Aorta (tissue), 5 donors: ENCODE results near the gene PPP3CA. TPM values are rescaled to one million over a fixed set of nuclear protein-coding genes. Genes with fewer than 3 reads are reported as not detected.
"Not testable (repeated sequence)": the region's sequence is repeated elsewhere in the genome, so short reads cannot be mapped to it uniquely, and the experiment has no call there.

ENCODE experiments used
- ATAC-seq: fragments of 200-7000 bp; cut with Tn5 transposase; one replicate; pipeline ENCODE4 v1.9.1; 2022; ENCODE audit warnings: moderate library complexity; ENCODE audit not compliant: low FRiP score
- DNase-seq, 2 donors: peaks; one replicate each; pipeline ENCODE4 v3.0.0-alpha.2; 2020
- H3K27ac ChIP-seq, 2 donors: one replicate each; pipeline ENCODE4 v1.5.1; 2013; ENCODE audit warnings: low read length in 2 of 2, mild to moderate bottlenecking in 2 of 2, moderate library complexity in 2 of 2, control low read depth in 1 of 2, inconsistent platforms in 1 of 2, low read depth in 1 of 2
- H3K27me3 ChIP-seq, 2 donors: one replicate each; pipeline ENCODE4 v1.6.1; 2013; ENCODE audit warnings: control low read depth in 1 of 2, low read length in 1 of 2, mild to moderate bottlenecking in 1 of 2, moderate library complexity in 1 of 2; ENCODE audit not compliant: insufficient read depth in 2 of 2, control insufficient read depth in 1 of 2
- H3K36me3 ChIP-seq, 2 donors: one replicate each; pipeline ENCODE4 v1.6.1; 2013; ENCODE audit warnings: control low read depth in 1 of 2, low read length in 1 of 2, mild to moderate bottlenecking in 1 of 2; ENCODE audit not compliant: insufficient read depth in 2 of 2, control insufficient read depth in 1 of 2
- H3K4me1 ChIP-seq, 2 donors: one replicate each; pipeline ENCODE4 v1.6.1; 2013; ENCODE audit warnings: low read length in 2 of 2, control low read depth in 1 of 2, mild to moderate bottlenecking in 1 of 2, moderate library complexity in 1 of 2; ENCODE audit not compliant: insufficient read depth in 2 of 2, control insufficient read depth in 1 of 2
- H3K4me3 ChIP-seq, 2 donors: one replicate each; pipeline ENCODE4 v1.5.1; 2013; ENCODE audit warnings: low read length in 2 of 2, control low read depth in 1 of 2, mild to moderate bottlenecking in 1 of 2
- H3K9me3 ChIP-seq: one replicate; pipeline ENCODE4 v1.6.1; 2013; ENCODE audit warnings: mild to moderate bottlenecking, low read length; ENCODE audit not compliant: control insufficient read depth
- WGBS, 2 donors: extraction: QIAGEN DNeasy Blood & Tissue Kit; methylation state at CpG; one replicate each; pipeline ENCODE4 v1.1.7; 2013; 5-methylcytosine and 5-hydroxymethylcytosine counted together
- intact Hi-C, 2 donors: fragments of 100-400 bp; cut with DNase I; formaldehyde crosslinking; loops; one replicate each; pipeline versions ENCODE4 v1.14.2 to v1.15.0; 2022
- polyA plus RNA-seq, 2 donors: library from polyadenylated mRNA; stranded (reverse); fragments of 200-250 nt; gene quantifications; one replicate each; pipeline ENCODE4 v1.2.3, GENCODE V29; 2013
- total RNA-seq, 2 donors: library from RNA; stranded (reverse); fragmentation: NEBNext Ultra II Directional; extraction: Animal tissue kit (Norgen Biotek cat#: 25700); gene quantifications; one replicate each; pipeline ENCODE4 v1.2.1, GENCODE V29; 2021
- donor health status: healthy with polysubstance abuse.
- donor health status: Bipolar disorder and iron deficiency.
- donor health status: DM: no; HTN: no; CAD: no.
- donor health status: DM: no; HTN: no; CAD: no.
- donor health status: DM: yes; HTN: yes; CAD: no.

The PPP3CA gene
- total and polyA plus RNA-seq, 4 donors: 6.8 to 56.4 (median 24.7) TPM

DNA sequence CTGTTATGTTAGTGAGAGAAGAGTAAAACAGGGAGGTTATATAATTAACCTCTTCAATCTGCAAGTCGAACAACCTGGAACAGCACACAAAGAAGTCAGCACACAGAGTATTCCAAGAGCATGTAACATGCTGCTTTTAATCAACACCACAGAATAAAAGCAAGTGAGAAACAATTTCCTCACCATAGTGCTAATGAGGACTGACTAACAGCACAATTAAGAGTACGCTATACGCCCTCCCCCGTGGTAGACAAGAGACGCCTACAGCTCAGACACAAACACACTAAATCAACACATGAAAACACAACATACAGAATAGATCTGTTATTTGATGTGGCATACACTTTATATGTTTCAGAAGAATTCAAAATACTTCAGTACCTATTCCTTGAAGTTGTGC lies 103.0 kb downstream of the PPP3CA start:
- no peaks in the 10 kb centered on the region for H3K9me3 ChIP-seq
- H3K4me1 ChIP-seq: no peaks in the 10 kb centered on the region
- H3K27me3 ChIP-seq: no peaks in the 10 kb centered on the region
- no peaks in the 10 kb centered on the region for H3K36me3 ChIP-seq
- 76 to 92% methylated on average over 5 of the region's 5 CpGs for WGBS, 2 donors
- intact Hi-C loops: no loop called here
- no peak overlapping the region for H3K4me3 ChIP-seq
- ATAC-seq (no peak), DNase-seq (no peak)
- no peak overlapping the region for H3K27ac ChIP-seq

DNA sequence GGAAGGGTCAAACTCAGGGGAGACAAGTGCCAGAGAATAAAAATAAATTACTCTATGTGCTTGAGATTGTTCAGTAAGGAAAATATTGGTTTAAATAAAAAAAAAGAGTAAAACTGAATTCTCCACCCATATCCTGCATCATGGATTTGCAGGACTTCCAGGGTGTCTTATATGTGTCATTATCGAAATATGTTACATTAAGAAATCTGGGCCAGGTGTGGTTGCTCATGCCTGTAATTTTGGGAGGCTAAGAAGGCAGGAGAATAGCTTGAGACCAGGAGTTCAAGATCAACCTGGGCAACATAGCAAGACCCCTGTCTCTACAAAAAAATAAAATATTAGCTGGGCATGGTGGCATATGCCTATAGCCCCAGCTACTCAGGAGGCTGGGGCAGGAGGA lies 104.9 kb downstream of the PPP3CA start:
- intact Hi-C loops: no loop called here
- ATAC-seq (no peak), DNase-seq (no peak)
- 95 to 97% methylated on average over 1 of the region's 1 CpG for WGBS, 2 donors
- no peaks in the 10 kb centered on the region for H3K36me3 ChIP-seq
- H3K27ac ChIP-seq: no peak overlapping the region
- H3K27me3 ChIP-seq: no peaks in the 10 kb centered on the region
- no peak overlapping the region for H3K4me3 ChIP-seq
- H3K9me3 ChIP-seq: no peaks in the 10 kb centered on the region
- peaks cover 0 to 2% of the 10 kb centered on the region in 2 donors for H3K4me1 ChIP-seq

DNA sequence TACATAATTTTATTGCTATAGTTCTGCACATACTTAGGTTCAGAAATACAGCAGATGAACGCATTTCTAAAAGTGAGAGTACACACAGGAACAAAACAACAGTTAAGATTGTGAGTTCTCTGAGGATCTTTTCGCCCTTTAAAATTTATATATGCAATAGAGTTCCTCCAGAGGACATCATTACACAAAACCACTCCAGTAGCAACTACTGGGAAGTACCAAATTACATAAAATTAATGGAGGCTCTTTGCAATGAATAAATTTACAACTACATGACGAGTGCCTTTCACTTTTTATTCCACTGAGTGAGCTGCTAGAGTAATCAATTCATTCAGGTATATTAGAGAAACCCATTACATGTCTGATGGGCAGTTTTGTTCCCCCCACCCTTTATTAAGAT lies 107.2 kb downstream of the PPP3CA start:
- DNase-seq: no peak
- no peaks in the 10 kb centered on the region for H3K27me3 ChIP-seq
- H3K4me3 ChIP-seq: no peak overlapping the region
- intact Hi-C loops: no loop called here
- WGBS, 2 donors: 94 to 97% methylated on average over 3 of the region's 3 CpGs
- no peaks in the 10 kb centered on the region for H3K36me3 ChIP-seq
- no peak for ATAC-seq
- peaks cover 2 to 3% of the 10 kb centered on the region in 2 donors for H3K4me1 ChIP-seq
- no peaks in the 10 kb centered on the region for H3K9me3 ChIP-seq
- H3K27ac ChIP-seq: no peak overlapping the region

DNA sequence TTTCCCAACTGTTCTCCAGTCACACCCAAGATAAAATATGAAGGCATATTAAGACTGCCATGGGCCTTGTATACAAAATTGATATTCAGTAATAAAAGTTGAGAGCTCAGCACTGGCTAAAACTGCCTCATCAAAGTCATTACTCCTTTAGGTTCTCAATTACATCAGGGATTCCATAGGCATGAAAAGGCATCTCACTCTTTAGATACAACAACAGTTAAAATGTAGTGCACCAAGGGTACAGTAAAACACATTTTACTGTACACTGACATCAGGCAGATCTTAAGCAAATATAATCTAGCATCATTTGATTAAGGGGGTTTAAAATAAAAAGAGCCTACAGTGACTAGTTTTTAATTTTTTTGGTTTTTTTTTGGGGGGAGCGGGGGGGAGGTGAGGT lies 107.7 kb downstream of the PPP3CA start:
- Histone ChIP-seq H3K36me3 (no peaks in the 10 kb centered on the region), H3K27ac (no peak overlapping the region), H3K4me3 (no peak overlapping the region), H3K27me3 (no peaks in the 10 kb centered on the region), H3K9me3 (no peaks in the 10 kb centered on the region), H3K4me1 (peaks cover 2 to 3% of the 10 kb centered on the region in 2 donors)
- no peak for DNase-seq
- ATAC-seq: no peak
- WGBS, 2 donors: 61 to 76% methylated on average over 1 of the region's 1 CpG
- intact Hi-C loops: no loop called here

DNA sequence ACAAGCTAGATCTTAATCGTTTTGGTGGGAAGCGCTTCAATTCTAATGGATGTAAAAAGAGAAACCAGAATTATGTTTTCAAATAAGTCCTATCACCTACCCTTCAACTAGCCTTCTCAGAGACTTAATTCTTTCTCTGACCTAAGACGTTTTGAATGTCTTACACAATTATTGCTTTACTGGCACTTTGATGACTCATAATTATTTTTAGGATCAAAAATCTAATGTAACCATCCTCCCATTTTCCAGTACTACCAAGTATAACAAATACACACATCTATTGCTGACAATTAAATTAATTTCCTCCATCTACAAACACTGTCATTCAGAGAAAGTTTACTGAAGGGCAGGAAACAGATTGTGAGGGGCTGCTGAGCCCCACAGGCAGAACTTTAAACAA lies 108.6 kb downstream of the PPP3CA start:
- no peaks in the 10 kb centered on the region for H3K27me3 ChIP-seq
- peaks cover 2 to 3% of the 10 kb centered on the region in 2 donors for H3K4me1 ChIP-seq
- intact Hi-C loops: no loop called here
- no peaks in the 10 kb centered on the region for H3K36me3 ChIP-seq
- no peak for DNase-seq
- no peaks in the 10 kb centered on the region for H3K9me3 ChIP-seq
- WGBS, 2 donors: 39 to 45% methylated on average over 3 of the region's 3 CpGs
- ATAC-seq: peak; percentile 33
- H3K27ac ChIP-seq: no peak overlapping the region
- H3K4me3 ChIP-seq: no peak overlapping the region

DNA sequence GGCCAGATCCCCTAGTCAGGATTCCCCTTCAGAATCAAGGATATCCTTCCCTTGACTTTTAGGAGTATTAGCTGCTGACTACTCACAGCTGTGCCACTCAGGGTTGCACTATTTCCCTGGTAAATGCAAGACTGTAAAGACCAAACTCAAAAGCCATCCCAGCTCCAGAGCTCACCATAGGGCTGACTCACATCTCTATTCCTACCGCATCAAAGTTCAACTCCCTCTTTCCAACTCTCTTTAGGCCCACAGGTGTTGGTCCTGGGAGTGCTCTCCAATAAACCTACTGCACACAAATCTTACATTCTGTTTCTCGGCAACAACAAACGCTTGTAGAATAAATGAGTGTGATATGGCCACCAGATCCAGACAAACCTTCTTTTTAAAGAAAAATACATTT lies 109.6 kb downstream of the PPP3CA start:
- Histone ChIP-seq H3K4me3 (no peak overlapping the region), H3K36me3 (no peaks in the 10 kb centered on the region), H3K4me1 (peaks cover 2 to 3% of the 10 kb centered on the region in 2 donors), H3K9me3 (no peaks in the 10 kb centered on the region), H3K27me3 (no peaks in the 10 kb centered on the region), H3K27ac (no peak overlapping the region)
- intact Hi-C loops: no loop called here
- 97 to 98% methylated on average over 3 of the region's 3 CpGs for WGBS, 2 donors
- no peak for DNase-seq
- ATAC-seq: no peak

DNA sequence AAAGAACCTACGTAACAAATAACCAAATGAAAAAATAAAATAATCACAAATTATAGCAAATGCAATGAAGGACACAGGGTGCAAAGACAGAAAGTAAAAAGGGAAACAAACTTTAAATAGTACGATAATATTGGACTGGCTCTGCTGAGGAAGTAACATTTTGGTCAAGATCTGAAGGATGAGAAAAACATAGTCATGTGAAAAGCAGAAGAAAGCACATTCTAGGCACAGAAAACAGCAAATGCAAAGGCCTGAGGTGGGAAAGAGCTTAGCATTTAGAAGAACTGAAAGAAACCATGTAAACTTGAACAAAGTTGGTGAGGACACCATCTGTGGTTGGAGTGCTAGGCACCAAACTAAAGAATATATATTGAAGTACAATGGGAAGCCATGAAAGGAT lies 111.2 kb downstream of the PPP3CA start:
- ATAC-seq (no peak), DNase-seq (no peak)
- Histone ChIP-seq H3K27ac (no peak overlapping the region), H3K4me1 (peaks cover 2 to 3% of the 10 kb centered on the region in 2 donors), H3K36me3 (no peaks in the 10 kb centered on the region), H3K9me3 (no peaks in the 10 kb centered on the region), H3K4me3 (no peak overlapping the region), H3K27me3 (no peaks in the 10 kb centered on the region)
- intact Hi-C loops: no loop called here
- WGBS, 2 donors: 93 to 94% methylated on average over 2 of the region's 2 CpGs

DNA sequence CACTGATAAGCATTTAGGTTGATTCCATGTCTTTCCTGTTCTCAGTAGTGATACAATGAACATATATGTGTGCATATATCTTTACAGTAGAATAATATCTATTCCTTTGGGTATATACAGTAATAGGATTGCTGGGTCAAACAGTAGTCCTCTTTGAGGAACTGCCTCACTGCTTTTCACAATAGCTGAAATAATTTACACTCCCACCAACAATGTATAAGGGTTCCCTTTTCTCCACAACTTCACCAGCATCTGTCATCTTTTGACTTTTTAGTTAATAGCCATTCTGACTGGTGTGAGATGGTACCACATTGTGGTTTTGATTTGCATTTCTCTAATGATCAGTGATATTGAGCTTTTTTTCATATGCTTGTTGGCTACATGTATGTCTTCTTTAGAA lies 113.2 kb downstream of the PPP3CA start:
- not testable (repeated sequence) for ATAC-seq, H3K4me3 ChIP-seq, H3K36me3 ChIP-seq, H3K27ac ChIP-seq, H3K9me3 ChIP-seq, H3K27me3 ChIP-seq, DNase-seq, H3K4me1 ChIP-seq
- intact Hi-C loops: loop anchor here in 1 of 2 donors (5.0 kb wide), 1 partner anchor 113 kb away; the partner anchor contains the start of gene PPP3CA

DNA sequence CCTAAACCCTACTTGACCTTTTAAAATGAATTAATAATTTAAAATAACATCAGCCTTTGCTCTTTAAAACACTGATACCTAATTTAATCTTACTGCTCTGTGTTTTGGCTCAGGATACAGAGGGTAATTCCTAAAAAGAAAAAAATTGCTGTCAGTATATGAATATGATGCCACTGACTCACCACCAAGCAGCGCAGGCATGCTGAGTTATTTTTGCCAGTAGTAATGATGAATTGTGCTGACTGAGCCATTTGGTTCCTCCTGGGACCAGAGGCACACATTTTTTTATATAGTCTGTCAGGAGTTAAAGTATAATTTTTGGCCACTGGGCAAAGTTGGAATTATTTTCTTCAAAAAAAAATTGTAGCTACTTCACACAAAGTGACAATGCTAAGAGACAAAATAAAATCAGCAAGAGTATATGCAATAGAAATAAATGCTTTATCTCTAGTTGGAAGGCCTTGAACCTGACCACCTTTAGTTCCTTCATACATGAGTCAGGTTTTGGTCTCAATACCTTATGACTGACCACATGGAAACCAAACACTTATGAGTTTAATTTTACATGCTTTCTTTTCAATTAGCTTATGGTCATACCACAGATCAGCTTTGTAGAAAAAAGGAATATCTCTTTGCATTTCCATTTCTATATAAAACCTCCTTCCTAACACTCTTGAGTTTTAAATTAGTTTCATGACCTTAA lies 115.1 kb downstream of the PPP3CA start:
- no peaks in the 10 kb centered on the region for H3K27me3 ChIP-seq
- no peaks in the 10 kb centered on the region for H3K36me3 ChIP-seq
- intact Hi-C loops: loop anchor here in 1 of 2 donors (1.0 to 5.0 kb wide), 2 partner anchors 41 to 115 kb away; partner anchors contain the start of gene PPP3CA
- DNase-seq (peak; percentile 69 to 71), ATAC-seq (peak; percentile 57)
- 4 to 5% methylated on average over 1 of the region's 1 CpG for WGBS, 2 donors
- H3K27ac ChIP-seq: no peak overlapping the region
- peaks cover 0 to 3% of the 10 kb centered on the region in 2 donors for H3K4me1 ChIP-seq
- no peak overlapping the region for H3K4me3 ChIP-seq
- H3K9me3 ChIP-seq: no peaks in the 10 kb centered on the region
